Eye (tissue), 1 donor: ENCODE measurements around the gene PRDM11.
"Not testable (repeated sequence)": the region's sequence is repeated elsewhere in the genome, so short reads cannot be mapped to it uniquely, and the experiment has no call there.

ENCODE experiments used
- DNase-seq: peaks from one replicate; pipeline ENCODE4 v3.0.0-alpha.2; 2015

Gene PRDM11

DNA sequence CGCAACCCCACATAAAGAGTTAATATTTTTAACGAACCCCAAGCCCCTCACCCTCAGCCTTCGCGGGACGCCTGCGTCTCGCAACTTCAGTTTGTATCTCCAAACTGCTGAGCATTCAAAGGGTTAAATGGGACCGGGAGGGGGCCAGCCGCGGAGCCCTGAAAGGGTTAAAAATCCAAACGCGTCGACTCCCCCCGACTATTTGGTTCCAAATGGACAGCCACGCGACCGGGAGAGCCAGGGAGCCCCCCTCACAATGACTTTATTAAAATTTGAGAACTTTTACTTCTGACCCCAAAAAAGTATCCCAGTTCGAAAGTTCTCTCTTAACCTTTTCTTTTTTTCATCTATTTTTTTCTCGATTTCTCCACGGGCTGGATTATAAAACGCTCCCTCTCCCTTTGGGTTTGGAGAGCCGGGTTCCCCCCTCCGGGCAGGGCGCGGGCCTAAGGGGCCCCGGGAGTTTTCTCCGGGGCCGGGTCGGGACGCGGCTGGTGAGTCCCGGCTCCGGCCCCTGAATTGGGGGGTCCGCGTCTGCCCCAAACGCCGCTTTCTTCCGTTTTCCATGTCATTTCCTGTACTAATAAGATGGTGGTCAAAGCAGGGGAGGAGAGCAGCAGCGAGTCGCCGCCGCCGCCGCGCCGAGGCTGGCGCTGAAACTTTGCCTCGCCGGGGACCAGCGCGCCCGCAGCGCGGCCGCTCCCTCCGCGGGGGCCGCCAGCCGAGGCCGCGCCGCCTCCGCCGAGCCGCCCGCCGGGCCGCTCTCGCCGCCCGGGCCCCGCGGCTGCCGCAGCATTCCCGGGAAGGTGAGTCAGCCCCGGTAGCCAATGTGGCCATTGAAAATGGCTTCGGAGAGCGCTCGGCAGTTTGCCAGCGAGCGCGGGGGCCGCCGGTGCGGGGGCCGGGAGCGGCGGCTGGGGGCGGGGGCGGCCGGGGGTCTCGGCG, at the start of gene PRDM11:
TSS of gene PRDM11 (plus strand) at position 568 of the 945 bp plus-strand sequence. CDS start 35,128 bp downstream, outside the sequence.
- peak; percentile 84 for DNase-seq

DNA sequence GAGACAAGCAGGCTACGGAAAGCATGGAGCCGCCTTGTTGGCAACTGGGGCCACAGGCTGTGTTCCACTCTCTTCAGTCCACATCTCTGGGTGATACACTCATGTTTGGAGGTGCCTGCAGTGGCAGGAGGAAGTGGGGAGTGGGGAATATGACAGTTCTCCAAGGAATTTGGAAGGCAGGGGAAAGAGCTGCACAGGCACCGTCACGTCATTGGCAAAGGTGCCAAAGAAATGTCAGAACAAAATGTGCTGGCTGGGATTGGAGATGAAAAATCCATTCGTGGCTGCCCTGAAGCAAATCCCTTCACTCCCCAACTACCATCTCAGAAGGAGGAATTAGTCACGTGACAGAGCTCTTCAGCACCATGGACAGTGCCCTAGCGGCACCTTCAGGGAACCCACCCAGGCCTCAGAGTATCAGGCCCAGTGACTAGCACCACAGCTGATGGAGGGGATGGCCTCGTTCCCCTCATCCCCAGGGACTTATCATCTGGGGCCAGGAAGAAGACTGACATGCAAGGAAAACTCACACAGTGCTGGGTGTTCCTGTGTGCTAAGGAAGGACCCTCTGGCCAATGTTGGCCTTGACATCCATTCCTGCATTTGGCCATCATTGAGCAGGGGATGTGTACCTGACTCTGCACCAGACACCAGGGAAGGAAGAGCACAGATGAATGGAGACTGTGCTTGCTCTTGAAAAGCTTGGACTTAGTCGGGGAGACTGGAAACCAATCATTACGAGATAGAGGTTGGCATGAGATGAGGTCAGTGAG, 48.5 kb upstream of the PRDM11 start:
- DNase-seq: peak; percentile 95

DNA sequence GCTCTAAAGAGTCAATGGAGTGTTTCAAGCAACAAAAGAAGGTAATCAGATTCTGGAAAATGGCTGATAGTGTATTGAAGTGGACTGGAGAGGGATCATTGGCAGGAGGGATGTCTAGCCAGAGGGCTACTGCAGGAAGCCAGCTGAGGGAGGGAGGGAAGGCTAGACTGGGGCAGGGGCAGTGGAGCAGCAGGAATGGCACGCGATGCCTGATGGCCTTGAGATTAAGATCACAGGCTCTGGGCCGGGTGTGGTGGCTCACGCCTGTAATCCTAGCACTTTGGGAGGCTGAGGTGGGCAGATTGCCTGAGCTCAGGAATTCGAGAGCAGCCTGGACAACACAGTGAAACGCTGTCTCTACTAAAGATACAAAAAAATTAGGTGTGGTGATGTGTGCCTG, 47.5 kb upstream of the PRDM11 start:
- no peak for DNase-seq

DNA sequence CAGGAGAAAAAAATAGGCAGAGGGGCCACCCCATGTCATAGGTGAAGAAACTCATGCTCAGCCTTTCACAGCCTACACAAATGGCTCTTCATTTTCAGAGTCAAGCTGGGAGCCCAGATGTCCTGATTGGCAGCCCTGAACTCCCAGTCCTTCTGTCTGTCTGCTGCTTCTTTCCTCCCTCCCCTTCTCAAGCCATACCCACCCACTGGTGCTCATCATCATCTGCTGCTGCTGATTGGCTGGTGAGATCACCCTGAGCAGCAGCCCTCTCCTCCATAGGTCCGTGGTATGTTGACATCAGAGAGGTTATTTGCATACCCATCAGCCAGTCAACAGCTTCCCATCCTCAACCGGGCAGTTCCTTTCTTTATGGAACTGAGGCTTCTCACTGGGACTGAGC, 46.1 kb upstream of the PRDM11 start:
- no peak for DNase-seq

DNA sequence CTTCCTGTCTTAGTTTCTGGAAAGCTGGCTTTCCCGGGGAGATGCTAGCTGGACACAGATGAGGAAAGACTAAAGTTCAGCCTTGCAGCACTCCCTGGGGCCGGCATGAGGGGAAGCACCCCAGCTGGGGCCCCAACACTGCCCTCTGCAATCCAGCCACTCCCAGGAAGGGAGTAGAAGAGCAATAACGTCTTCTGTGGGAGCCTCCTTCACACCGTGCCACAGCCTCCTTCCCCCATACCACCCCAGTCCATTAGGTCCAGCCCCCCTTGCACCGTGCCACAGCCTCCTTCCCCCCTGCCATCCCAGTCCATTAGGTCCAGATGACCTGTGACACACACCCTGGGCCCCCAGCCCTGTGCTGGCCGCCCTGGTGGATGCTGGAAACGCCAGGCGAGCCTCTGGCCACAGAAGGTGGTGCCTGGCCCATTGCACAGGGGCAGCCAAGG, 44.1 kb upstream of the PRDM11 start:
- no peak for DNase-seq

DNA sequence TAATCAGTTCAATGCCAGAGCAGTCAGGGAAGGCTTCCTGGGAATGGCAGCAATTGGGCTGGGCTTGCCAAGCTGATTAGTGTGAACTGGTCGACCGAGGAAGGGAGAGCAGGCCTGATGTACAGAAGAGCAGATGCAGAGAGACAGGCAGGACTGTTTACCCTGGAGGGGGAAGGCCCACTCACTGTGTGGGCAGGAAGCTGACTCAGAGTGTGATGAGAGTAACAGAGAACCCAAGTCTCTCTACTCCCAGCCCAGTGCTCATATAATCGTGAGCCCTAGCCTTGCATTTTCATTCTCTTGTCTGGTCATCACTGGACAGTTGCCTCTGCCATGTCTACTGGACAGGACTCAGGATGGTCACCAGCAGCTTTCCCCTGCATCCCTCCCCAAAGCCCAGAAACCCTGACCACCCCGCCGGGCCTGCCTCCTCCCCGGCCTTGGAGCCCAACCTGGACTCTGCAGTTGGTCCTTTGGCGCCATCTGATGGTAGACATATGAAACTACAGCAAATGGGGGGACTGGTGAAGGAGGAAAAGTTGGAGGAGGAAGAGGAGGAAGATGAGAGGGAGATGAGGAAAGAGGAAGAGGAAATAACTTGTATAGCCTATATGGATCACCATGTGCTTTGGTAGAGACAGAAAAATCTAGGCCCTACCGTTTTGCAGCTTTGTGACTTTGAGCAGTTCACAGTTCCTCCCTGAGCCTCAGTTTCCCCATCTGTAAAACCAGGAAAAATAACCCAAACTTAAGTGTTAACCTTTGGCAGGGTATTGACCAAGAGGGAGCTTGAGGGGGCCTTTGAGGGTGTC, 43.4 kb upstream of the PRDM11 start:
- DNase-seq: peak; percentile 89

DNA sequence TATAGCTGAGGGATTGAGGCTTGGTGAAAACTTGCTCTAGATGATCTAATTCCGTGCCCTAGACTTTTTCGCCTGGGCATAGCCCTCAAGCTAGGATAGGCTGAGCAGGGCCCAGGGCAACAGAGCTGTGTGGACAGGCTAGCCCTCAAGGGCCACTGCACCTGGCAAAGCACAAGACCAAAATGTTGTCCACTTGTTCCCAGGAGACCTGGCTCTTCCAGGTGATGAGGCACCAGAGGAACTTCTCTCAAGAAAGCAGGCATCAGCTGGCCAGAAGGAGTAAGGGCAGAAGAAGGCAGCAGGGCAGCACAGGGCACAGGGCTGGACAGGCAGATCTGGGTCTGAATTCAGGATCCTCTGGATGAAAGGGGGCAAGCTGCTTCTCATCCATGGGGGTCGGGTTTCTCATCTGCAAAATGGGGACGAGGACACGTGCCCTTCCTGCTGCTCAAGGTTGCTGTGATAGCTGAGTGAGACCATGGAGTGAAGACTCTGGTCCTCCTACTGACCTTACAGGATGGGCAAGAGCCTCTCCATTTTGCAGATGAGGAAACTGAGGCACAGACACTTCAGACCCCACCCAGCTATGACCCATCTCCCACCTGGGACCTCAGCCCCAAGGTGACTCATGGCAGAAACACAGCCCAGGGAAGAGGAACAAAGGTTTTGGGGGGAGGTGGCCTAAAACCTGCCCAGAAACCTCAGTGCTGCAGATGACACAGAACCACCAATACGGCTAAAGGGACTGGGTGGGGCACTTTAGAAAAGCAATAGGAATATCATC, 42.2 kb upstream of the PRDM11 start:
- no peak for DNase-seq

DNA sequence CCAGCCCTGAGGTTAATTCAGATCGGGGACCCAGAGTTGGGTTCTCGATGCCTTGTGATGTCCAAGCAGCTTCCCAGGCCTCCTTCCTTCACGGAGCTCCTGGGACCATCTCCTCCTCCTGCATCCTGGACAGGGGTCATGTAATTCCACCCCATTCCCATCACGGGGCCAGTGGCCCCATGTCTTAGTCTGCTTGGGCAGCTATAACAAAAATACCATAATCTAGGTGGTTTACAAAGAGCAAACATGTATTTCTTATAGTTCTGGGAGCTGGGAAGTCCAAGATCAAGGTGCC, 41.7 kb upstream of the PRDM11 start:
- DNase-seq: no peak

DNA sequence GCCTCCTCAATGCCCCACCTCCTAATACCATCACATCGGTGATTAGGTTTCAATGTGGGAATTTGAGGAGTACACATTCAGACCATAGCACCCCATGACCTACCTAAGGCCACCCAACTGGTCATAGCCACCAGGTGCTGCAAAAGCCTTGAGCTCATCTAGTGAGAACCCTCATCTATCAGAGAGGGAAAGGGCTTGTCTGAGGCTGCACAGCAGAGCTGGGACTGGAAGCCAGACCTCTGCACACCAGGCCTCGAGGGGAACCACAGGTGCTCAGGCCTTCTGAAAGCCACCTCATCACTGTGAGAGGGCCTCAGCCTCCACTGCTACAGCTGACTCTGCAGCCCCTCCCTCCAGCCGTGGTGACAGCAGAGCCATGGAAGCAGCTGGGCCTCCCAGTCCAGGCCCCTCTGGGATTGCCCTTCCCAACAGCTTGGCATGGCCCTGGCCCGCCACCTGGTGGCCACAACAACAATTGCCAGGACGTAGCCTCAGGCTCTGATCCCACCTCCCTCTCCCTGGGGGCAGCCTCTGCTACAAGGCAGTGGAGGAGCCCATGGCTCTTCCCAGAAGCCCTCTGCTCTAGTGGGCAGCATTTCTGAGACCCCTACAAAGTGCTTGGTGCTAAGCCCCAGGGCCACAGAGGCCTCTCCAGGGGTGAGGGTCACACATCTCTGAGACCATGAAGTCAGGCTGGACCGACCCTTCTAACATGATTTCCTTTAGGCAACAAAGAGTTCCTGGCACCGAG, 41.0 kb upstream of the PRDM11 start:
- DNase-seq: peak; percentile 97

DNA sequence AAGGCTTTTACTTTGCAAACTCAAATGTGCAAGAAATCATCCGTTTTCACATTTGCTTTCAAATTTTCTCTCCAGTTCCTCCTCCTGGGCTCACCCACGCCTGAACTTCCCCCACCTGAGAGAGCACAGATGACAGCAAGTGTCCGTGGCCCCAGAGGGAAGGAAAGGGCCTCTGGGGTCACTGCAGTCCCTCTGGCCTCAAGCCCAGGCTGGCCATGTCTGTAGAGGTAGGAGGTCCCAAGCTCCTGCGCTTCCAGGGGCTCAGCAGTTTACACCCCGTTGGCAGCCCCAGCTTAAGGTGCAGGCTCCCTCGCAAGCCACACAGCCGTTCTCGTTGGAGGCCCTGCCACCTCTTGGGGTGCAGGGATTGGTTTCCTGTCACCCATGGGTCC, 40.5 kb upstream of the PRDM11 start:
- DNase-seq: no peak

DNA sequence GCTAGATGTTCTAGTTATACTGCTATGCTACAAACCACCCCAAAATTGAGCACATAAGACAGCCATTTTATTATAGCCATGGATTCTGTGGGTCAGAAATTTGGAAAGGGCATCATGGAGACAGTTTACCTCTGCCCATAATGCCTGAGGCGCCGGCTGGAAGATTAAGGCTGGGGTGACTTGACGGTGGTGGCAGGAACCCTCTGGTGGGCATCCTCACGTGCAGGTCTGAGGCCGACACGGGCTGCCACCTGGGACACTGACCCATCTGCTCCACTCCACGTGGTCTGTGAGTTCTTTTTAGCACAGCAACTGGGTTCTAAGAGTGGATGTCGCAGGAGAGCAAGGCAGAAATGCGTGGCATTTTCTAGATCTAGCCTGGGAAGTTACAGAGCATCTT, 40.0 kb upstream of the PRDM11 start:
- DNase-seq: no peak

DNA sequence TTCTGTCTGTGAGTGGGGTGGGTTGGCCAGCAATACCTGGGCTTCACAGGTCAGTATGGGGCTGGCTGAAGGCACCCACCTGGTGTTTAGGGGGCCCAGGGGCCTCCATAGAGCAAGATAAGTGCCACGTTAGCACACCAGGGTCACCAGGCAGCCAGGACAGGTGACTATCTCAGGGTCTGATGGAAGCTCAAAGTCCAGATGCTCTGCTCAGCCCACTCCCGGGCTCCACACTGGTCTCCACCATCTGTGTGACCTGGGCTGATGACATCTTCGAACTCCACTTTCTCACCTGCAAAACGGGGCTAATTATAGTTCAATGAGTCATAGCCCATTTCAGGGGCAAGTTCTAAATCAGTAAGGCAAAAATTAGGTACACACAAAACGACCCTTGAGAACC, 39.4 kb upstream of the PRDM11 start:
- DNase-seq: no peak

DNA sequence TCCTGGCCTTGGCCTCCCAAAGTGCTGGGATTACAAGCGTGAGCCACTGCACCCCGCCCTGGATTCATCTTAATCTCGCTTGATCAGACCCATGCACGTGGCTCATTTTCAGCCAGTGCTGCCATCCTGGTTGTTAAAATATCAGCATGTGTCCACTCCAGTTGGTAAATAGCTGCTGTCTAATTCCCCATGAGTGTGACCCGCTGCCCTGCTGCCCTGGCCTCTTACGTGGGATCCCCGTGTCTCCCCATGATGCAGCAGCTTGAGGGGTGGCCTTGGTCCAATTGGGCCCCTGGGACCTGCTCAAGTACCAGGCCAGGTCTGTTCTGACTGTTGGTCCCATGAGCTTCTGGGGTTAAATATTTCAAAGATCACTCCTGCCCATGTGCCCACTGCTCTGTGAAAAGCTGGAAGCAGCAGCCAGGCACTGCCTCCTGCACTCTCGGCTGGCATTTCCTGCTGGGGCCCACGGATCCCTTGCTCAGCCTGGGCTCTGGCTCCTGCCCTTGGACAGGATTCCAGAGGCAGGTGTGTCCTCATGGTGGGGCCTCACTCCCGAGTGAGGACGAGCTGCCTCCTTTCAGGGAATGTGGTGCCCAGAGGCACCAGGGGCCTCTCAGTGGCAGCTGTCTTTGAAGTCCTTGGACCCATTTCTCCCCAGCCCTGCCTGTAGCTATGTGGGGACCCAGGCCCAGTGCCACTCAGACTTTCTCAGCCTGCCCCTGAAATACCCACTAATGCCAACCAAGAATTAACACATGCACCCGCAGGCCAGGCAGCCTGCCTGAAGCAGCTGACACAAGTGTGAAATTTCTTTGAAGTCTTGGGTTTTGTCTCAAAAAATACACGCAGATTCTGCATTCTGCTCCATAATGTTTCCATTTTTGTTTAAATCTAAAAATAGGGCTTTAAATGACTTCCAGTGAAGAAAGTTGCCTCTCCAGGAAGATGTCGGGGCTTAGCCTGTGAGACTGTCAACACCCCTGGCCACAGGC, 38.1 kb upstream of the PRDM11 start:
- DNase-seq: no peak

DNA sequence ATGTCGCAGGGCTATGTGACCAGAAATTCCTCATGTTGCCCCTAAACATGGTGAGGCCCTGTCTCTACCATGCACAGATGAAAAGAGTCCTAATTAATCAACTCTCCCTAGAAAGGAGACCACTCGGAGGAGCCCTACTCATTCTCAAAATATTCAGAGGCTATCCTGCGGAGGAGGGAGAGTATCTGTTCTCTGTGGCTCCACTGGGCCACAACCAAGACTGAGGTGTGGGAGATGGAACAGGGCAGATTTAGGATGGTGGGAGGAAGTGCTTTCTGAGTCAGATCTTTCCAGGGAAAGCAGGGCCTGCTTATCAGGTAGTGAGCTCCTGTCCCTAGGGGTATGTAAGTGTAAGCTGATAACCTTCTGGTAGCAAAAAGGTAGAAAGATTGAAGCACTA, 37.0 kb upstream of the PRDM11 start:
- no peak for DNase-seq

DNA sequence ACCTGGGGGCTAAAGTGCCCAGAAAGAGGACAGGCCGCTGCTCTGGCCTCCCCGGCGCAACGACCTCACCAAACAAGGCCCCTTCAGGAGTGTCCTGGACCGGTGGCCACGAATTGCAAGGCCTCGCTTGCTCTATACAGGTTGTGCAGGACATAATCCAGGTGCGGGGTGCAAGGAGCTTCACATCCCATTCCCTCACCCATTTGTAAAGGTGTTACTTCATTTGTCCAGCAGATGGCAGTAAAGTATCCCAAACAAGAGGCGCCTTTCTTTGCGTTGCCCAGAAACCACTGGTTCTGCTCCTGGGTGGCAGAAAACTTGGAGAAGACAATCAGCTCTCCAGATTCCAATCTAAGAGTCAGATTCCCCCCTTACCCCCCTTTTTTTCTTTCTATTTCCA, 35.9 kb upstream of the PRDM11 start:
- DNase-seq: peak; percentile 95

DNA sequence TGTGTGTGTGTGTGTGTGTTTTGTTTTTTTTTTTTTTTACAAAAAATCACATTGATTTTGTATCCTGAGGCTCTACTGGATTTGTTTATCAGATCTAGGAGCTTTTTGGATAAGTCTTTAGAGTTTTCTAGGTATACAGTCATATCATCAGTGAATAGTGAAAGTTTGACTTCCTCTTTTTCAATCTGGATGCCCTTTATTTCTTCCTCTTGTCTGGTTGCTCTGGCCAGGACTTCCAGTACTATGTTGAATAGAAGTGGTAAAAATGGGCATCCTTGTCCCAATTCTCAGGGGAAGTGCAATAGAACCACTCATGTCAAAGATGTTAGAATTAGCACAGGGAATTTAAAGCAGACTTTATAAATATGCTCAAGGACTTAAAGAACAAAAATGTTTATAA, 32.6 kb upstream of the PRDM11 start:
- no peak for DNase-seq

DNA sequence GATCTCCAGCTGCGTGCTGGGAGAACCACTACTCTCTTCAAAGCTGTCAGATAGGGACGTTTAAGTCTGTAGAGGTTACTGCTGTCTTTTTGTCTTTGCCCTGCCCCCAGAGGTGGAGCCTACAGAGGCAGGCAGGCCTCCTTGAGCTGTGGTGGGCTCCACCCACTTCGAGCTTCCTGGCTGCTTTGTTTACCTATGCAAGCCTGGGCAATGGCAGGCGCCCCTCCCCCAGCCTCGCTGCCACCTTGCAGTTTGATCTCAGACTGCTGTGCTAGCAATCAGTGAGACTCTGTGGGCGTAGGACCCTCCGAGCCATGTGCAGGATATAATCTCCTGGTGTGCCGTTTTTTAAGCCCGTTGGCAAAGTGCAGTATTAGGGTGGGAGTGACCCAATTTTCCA, 18.6 kb upstream of the PRDM11 start:
- not testable (repeated sequence) for DNase-seq

DNA sequence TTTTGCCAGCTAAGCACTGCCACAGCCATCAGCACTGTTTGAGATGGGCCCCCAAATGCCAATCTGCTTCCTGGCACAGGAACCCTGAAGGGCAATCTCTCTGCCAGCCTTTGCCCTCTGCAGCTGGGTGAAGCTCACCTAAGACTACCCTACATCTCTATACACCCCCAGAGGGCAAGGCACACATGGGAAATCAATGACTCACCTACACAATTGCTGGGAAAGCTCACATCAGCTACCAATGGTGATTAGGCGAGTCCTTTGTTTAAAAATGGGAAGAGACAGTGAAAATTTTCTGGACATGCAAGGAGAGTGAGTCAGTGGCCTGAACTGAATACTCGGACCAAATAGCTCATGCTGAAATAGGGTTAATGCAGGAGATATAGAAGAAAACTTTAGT, 12.6 kb upstream of the PRDM11 start:
- no peak for DNase-seq

DNA sequence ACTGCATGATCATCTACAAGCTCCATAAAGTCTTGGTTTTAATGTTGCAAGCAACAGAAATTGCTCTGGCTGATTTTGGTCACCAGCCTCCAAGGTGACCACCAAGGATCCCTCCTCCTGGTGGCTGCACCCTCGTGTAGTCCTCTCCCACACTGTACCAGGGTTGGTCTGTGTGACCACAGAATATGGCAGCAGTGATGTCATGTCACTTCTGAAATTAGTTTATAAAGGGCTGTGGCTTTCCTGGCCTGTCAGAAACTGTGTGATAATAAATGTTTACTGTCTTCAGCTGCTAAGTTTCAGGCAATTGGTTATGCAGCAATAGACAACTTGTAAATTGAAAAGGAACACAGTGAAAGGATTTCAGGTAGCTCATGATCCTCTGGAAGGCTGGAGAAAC, 5.3 kb upstream of the PRDM11 start:
- DNase-seq: no peak

DNA sequence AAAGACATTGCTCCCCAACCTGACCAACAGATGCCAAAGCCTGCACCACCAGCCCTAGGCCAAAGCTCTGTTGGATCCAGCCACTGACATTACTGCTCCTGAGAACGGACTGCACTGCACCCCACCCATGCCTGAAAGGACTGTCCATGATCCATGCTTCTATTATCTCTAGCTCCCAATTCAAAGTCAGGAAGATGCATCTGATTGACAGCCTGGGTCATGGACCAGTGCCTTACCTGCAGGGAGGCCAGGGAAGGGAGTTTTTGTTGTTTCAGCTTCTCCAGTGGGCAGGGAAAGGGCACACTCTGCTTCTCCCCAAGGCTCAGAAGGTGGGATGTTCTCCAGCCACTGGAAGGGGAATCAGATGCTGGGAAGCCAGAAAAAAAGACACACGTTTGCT, 4.8 kb upstream of the PRDM11 start:
- no peak for DNase-seq
